GM19351 (cell line): Measurements from ENCODE around the gene AASDH.

Experiments
- ATAC-seq: cut with Tn5 transposase; IDR thresholded peaks from one replicate; pipeline ENCODE4 v1.9.1; 2021; ENCODE audit warnings: mild to moderate bottlenecking, moderate library complexity; ENCODE audit not compliant: unreplicated experiment

AASDH gene

DNA sequence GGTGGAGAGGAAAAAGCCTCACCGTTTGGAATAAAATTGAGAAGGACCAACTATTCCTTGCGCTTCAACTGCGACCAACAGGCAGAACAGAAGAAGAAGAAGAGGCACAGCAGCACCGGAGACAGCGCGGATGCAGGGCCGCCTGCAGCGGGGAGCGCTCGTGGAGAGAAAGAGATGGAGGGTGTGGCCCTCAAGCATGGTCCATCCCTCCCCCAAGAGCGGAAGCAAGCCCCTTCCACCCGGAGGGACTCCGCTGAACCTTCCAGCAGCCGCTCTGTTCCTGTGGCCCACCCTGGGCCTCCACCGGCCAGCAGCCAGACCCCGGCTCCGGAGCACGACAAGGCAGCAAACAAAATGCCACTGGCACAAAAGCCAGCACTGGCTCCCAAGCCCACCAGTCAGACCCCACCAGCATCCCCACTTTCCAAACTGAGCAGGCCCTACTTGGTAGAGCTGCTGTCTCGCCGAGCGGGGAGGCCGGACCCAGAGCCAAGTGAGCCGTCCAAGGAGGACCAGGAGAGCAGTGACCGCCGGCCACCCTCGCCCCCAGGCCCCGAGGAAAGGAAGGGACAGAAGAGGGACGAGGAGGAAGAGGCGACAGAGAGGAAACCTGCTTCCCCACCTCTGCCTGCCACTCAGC is 71.2 kb downstream of the AASDH start:
- ATAC-seq, result no peak

DNA sequence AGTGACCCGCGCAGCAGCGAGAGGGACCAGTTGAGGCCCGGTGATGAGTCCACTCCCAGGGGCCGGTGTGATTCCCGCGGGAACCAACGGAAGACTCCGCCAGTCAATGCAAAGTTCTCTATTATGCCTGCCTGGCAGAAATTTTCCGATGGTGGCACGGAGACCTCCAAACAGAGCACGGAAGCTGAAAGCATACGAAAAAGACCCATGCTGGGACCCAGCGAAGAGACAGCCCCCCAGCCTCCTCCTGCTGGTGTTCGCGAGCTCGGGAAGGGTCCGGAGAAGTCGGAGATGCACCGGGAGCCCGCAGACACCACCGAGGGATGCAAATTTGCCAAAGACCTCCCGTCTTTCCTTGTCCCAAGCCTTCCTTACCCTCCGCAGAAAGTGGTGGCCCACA is 71.7 kb downstream of the AASDH start:
- no peak for ATAC-seq

DNA sequence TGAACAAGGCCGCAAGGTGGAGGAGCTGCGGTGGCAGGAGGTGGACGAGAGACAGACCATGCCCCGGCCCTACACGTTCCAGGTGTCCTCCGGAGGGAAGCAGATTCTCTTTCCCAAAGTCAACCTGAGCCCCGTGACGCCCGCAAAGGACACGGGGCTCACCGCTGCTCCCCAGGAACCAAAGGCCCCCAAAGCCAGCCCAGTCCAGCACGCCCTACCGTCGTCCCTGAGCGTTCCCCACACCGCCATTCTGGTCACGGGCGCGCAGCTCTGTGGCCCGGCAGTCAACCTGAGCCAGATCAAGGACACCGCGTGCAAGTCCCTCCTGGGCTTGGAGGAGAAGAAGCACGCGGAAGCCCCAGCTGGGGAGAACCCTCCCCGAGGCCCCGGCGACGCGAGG is 72.2 kb downstream of the AASDH start:
- no peak for ATAC-seq

DNA sequence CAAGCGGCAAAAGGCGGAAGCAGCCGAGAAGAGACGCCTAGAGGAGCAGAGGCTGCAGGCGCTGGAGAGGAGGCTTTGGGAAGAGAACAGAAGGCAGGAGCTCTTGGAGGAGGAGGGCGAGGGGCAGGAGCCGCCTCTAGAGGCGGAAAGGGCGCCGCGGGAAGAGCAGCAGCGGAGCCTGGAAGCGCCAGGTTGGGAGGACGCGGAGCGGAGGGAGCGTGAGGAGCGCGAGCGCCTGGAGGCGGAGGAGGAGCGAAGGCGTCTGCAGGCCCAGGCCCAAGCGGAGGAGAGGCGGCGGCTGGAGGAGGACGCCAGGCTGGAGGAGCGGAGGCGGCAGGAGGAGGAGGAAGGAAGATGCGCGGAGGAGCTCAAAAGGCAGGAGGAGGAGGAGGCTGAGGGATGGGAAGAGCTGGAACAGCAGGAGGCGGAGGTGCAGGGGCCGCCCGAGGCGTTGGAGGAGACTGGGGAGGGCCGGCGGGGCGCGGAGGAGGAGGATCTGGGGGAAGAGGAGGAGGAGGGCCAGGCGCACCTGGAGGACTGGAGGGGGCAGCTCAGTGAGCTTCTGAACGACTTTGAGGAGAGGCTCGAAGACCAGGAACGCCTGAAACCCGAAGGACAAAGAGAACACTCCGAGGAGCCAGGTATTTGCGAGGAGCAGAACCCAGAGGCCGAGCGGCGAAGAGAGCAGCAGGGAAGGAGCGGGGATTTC is 72.9 kb downstream of the AASDH start:
- ATAC-seq, result no peak

DNA sequence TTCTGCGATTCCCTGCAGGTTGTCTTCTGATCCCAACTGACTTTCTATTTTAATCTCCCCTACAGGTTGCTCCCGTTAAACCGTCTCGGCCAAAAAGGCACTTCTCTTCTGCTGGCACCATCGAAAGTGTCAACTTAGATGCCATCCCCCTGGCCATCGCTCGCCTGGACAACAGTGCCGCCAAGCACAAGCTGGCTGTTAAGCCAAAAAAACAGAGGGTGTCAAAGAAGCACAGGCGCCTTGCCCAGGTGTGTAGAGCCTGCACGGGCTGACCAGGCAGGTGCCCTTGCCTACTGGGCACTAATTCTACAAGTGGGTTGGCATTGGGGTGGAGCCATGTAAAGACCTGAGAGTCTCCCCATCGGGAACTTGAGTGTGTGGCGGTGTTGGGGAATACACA is 74.2 kb downstream of the AASDH start:
- no peak for ATAC-seq

DNA sequence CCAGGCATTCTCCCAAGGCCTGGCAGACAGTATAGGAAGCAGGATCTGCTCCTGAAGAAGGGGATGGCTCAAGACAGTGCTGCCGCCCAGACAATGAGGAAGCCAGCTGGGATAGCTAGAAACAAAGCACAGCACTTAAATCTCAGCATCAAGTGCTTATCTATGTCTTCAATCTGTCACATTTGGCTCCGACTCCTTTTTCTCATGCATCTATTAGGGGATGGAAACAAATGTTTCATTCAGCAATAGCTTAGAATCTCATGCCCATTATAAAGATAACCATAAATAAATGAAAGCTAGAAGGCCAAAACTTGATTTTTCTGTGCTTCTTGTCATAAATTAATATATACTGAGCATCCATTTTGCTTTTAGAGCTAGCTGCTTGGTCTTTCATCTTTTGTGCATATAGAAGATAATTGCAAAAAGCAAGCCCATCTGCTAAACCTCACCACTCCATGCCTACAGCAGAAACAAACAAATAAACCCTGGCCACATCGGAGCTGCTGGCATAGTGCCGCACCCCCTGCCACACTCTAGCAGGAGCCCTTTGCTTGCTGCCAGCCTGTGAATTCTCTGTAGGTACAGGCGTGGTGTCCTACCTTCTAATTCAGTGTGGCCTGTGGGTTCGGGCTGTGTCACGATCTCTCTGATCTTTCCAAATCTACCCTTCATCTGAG is 75.9 kb downstream of the AASDH start:
- no peak for ATAC-seq

DNA sequence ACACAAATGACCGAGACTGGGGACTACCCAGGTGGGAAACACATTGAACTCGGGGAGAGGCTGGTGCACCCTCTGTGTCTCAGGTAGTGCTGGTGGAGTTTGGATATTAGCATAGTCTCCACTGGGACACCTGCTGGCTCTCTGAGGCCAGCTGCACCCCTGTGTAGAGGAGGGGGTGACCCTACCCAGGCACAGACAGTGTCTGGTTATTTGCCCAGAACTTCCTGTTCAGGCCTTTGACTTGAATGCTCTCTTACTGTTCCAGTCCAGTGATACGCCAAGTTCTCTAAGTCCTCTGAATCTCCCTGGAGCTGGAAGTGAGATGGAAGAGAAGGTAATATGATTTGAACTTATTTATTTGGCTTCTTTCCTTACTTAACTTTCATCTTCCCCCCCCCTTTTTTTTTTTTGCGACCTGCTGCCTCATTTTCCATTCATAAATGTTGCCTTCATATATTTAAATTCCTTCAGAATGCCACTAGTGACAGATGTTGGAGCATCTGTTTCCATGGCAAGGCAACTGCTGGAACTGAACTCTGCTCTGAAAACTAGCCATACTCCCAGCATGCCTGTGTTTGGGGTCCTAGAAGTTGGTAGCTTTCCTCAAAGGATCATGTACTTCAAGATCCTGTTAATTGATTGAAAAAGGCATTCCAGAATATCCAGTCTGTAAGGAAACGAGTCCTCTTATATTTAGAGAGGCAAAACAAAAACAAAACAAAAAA is 76.7 kb downstream of the AASDH start:
- no peak for ATAC-seq

DNA sequence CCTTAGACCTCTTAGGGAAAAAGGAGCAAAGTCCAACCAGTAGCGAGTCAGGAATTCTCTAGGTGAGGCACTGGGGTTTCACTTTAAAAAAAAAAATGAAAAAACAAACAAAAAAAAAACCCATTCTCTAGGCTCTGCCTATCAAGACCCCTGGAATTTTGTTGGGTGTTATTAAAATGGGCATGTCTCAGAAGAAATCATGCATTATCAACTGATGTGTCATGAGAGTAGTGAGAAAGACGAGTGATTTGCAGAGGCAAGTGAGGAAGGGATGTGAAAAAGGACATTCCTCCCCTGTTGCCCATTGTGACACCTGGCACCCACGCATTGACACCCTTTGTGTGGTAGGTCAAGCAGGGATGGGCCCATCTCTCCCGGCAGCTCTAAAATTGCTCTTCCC is 78.9 kb downstream of the AASDH start:
- ATAC-seq, result no peak

DNA sequence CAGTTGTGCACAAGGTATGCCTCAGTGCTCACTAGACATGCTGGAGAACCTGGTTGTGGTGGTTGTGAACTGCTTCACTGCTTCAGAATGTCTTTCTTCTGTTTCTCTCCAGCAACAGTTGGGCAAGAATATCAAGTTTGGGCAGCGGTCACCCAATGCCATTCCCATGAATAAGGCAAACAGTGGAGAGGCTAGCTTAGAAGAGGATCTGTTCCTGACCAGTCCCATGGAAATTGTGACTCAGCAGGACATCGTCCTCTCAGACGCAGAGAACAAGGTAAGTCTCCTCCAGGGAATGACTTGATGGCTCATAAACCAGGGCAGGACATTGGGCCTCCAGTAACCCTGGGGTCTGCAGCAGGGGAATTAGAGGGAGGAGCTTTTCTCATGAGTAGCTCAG is 79.9 kb downstream of the AASDH start:
- ATAC-seq, result no peak

DNA sequence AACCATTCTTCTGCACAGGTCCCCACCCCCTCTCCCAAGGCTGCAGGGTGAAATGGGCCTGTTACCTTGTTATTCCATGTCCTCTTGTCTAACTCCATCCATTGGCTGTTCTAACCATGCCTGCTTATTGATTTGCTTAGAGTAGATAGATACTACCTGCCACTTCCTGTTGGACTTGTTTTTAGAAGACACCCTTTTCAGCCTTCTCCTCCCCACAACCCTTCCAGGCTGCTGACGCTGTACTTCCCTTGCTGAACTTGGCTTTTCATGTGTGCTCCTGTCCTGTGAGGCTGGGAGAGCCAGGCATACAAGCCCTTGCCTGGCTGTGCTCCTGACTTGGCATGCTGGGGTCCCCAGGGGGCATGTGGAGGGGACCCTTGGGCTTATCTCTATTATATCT is 81.9 kb downstream of the AASDH start:
- no peak for ATAC-seq

DNA sequence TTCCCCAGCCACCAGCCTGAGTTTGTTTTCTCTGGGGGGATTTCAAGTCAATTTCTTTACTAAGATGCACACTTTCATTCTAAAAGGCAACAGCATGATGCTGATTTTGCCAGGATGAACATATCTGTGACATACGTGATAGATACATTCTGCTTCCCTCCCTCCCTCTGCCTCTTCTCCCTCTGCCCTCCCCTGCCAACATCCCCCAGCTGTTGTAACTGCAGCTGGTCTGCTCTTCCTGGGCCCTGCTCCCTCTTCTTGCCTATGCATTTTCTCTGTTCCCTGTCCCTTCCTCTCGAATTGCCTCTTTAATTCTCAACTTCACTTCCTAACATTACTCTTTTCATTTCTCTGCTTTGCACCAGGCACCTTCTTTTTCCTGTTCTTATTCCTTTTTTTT is 83.4 kb downstream of the AASDH start:
- no peak for ATAC-seq

DNA sequence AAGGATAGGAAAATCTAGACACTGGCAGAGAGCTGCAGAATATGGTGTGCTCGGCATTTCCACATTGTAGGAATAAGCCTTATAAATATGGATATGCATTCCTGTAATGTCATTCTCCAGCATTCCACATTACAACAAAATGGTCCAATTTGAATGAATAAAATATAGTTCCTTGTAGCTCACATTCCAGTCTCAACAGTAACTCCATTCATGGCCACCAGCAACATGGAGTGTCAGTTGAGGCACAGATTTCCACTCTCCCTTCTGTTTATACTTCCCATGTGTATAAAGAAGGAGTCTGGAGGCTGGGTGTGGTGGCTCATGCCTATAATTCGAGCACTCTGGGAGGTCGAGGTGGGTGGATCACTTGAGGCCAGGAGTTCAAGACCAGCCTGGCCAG is 84.5 kb downstream of the AASDH start:
- no peak for ATAC-seq

DNA sequence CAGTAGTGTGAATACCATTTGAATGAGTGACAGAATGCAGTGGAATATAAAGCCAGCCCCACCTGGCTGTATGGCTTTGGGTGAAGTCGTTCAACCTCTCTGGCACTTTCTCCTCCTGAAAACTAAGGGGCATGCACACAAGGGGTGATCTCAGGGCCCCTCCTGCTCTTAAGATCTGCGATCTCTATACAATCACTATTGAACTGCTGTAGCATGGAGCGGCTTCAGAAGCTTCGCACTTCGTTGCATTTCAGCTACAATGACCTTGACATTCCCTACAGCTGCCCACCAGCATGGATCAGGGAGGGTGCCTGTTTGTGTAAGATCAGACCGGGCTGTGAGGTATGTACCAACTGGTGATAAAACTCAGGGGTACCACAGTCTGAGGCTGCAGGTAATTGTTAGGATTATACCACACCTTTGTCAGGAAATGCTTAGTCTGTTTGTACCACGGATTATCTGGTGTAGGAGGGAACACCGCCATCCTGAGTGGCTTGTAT is 85.2 kb downstream of the AASDH start:
- ATAC-seq, result no peak

DNA sequence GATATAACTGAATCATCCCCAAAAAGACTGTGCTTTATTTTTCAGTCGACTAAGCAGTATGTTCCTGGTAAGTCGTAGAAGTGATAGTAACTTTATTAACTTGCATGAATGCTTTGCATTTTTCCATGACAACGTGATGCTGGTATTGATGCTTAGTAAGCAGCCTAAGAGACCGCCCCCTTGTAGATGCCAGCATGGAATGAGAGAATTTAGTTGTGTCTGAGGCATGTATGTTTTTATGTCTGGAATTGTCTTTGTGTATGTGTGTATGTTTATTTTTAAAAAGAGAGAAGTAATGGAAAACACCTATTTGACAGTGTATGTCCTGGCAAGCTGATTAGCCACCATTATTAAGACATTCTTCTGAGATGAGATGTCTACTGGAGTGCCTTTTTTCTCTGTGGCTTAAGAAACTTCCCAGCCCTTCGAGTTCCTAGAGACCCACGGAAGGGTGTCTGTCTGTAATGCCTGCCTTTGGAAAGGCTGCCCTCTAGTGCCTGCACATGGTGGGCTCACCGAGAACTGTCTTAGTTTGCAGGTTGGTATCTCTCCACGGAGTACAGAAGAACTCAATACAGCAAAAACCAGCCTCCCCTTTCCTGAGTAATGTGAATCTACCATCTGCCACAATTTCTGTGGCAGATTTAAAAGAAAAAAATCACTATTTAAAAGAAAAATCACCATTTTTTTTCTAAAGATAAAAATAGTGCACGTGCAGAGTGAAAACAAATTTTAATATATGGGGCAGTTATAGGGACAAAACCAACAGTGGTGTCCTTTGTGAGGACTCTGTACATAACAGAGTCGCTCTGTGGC is 85.9 kb downstream of the AASDH start:
- peak; percentile 97 for ATAC-seq

DNA sequence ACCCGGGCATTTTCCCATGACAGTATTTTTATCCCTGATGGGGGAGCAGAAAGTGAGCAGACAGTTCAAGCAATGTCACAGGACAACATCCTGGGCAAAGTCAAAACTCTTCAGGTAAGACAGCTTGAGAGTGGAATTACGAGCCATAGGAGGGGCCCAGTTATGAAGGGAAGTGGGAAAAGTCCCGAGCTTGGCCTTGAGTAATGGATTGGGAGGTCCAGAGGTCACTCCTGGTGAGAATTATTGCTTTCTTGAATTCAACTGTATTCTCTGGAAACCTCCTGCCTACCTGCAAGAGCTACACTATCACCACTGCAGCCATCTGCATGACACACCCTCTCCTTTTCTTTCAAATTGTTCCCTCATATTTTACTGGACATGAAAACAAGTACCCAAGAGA is 89.1 kb downstream of the AASDH start:
- no peak for ATAC-seq

DNA sequence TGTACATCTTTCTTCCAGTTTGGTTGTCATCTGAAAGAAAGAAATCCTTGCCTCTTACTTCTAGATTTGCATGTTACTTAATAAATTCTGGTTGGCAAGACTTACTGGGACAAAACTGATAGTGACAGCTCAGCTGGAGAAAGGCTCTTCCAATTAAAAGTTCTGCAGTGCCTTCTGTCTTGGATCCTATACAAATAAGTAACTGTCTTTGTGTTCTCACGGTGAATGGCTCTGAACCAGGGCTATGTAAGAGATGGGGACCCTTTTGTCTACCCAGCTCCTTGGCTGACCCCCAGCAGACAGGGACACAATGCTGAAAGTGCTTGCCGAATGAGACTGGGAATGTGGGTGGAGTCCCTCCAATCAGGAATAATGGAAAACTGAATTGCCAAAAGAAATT is 89.5 kb downstream of the AASDH start:
- no peak for ATAC-seq

DNA sequence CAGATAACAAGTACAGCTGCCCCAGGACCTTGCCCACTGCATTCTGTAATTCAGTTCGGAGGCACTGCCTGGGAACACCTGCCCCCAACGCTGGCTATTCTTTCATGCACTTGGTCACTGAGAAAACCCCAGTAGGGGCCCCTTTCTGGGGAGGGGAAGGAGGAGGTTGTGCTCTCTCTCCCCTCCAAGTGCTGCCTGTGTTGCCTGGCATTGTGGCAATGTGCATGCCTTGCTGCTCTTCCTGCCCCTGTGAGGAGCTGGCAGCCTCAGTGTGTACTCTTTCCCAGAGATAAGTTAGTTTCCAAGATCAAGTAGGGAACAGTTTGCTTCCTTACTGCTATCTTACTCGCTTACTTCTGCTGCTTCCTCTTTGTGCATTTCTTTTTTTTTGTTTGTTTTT is 90.8 kb downstream of the AASDH start:
- ATAC-seq, result no peak

DNA sequence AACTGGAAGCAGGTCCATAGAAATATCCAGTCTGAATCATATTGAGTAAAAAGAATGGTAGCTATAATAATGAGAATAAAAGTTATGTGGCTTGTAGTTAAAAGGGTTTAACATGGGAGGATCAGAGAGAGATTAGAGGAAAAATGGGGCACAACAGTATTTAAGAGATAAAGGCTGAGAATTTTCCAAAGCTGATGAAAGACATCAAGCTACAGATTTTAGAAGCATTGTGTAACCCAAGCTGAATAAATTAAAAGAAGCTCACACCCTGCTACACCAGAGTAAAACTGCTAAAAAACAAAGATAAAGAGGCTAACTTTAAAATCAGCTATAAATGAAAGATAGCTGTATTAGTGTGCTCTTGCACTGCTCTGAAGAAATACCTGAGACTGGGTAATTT is 94.2 kb downstream of the AASDH start:
- no peak for ATAC-seq

DNA sequence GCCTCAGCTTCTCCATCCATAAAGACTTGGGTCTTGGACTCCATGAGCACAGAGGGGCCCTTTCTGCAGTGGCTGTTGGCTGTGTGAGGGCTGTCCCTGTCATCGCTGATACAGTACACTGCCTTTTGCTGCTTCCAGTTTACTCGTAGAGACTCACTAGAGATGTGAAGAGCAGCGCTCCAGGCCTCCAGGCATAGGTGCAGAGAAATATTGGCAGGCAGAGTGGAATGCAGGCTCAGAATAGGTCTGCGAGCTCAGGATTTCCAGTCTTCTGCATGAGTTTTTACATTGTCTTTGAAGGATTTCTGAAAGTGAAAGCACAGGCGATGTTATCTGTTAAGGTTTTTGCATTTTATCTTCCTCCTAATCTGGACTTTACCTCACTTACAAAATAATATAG is 97.4 kb downstream of the AASDH start:
- ATAC-seq, result no peak

DNA sequence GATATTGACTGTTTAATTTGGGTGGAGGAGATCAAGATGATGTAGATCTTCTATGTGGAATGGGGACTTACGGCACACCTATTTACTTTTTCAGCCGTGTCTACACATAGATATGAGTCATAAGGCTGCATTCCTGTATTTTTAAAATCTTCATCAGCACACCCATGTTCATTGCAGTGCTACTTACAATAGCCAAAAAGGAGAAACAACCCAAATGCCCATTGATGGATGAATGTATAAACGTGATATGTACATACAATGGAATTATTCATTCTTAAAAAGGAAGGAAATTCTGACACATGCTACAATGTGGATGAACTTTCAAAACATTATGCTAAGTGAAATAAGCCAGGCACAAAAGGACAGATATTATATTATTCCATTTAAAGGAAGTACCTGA is 98.6 kb downstream of the AASDH start:
- no peak for ATAC-seq
